HCT116 (cell line): ENCODE data around the gene TEX22. TPM values are rescaled to one million over a fixed set of nuclear protein-coding genes. Genes with fewer than 3 reads are reported as not detected.

Source experiments
- ATAC-seq: fragments of 200-7000 bp; cut with Tn5 transposase; 2 replicates; pipeline ENCODE4 v1.9.1; 2020; ENCODE audit warnings: mild to moderate bottlenecking, moderate library complexity
- BruUV-seq: library from RNA; stranded (reverse); fragments of 400-500 nt; replicated peaks from 2 replicates; lab custom pipeline; 2021; lab: Mats Ljungman, UMichigan
- CTCF ChIA-PET: fragments of 300-600 bp; sonication (Branson Sonifier 250); formaldehyde crosslinking; loops from one replicate; lab custom pipeline; 2021; ENCODE audit warnings: antibody characterized with exemption; lab: Charles Lee
- POLR2A ChIA-PET: fragments of 300-600, 350-600 bp; sonication (Branson Sonifier 250); formaldehyde crosslinking; loops from one replicate; lab custom pipeline; 2021; ENCODE audit warnings: antibody characterized with exemption; lab: Charles Lee
- RAD21 ChIA-PET, 2 experiments: fragments of 300-600 bp; sonication (Branson Sonifier 250); formaldehyde crosslinking; loops; one replicate each; lab custom pipeline; 2023; ENCODE audit warnings: low total read pairs in 2 of 2; ENCODE audit not compliant: uncharacterized antibody in 2 of 2, unreplicated experiment in 2 of 2, low non-redundant PET in 1 of 2; lab: Charles Lee
- DNase-seq: peaks from one replicate; pipeline ENCODE4 v3.0.0-alpha.2; 2010; ENCODE audit warnings: low read depth, low spot score
- H2AFZ ChIP-seq: fragments of 200-600 bp; shearing (Covaris generic), sonication (generic); 2 replicates; pipeline ENCODE4 v1.6.1; 2017; ENCODE audit warnings: low read depth, mixed run types, mixed read lengths, antibody characterized with exemption, low read length; ENCODE audit not compliant: poor library complexity, severe bottlenecking
- H3K27ac ChIP-seq: 2 replicates; pipeline ENCODE4 v1.5.1; 2012; ENCODE audit warnings: low read depth, low read length
- H3K27me3 ChIP-seq: fragments of 200-600 bp; sonication (generic); 2 replicates; pipeline ENCODE4 v1.6.1; 2016; ENCODE audit warnings: mixed run types, low read length, mixed read lengths; ENCODE audit not compliant: insufficient read depth
- H3K36me3 ChIP-seq, 2 experiments: fragments of 200-500 bp in 1 of 2; fragments of 200-600 bp in 1 of 2; sonication (Bioruptor generic) in 1 of 2; sonication (generic) in 1 of 2; 2 replicates each; pipeline versions ENCODE4 v1.5.1 to v1.6.1; 2014 to 2016; ENCODE audit warnings: low read length in 2 of 2, inconsistent platforms in 1 of 2, mixed read lengths in 1 of 2, mixed run types in 1 of 2; ENCODE audit not compliant: insufficient read depth in 2 of 2, control insufficient read depth in 1 of 2
- H3K4me1 ChIP-seq, 2 experiments: fragments of 200-600 bp in 1 of 2; sonication (generic) in 1 of 2; 2 replicates each; pipeline versions ENCODE4 v1.5.1 to v1.6.1; 2012 to 2017; ENCODE audit warnings: low read length in 2 of 2, inconsistent platforms in 1 of 2, mild to moderate bottlenecking in 1 of 2, mixed read lengths in 1 of 2, mixed run types in 1 of 2, moderate library complexity in 1 of 2; ENCODE audit not compliant: insufficient read depth in 2 of 2, control insufficient read depth in 1 of 2
- H3K4me2 ChIP-seq: fragments of 200-600 bp; sonication (generic); 2 replicates; pipeline ENCODE4 v1.6.1; 2017; ENCODE audit warnings: mixed run types, low read length, mixed read lengths
- H3K4me3 ChIP-seq, 2 experiments: fragments of 200-600 bp in 1 of 2; sonication (generic) in 1 of 2; replicated peaks in 1 of 2; 2 replicates each; pipeline ENCODE4 v1.5.1; 2011 to 2016; ENCODE audit warnings: low read length in 2 of 2, control low read depth in 1 of 2, low read depth in 1 of 2, mild to moderate bottlenecking in 1 of 2, mixed read lengths in 1 of 2, mixed run types in 1 of 2
- H3K79me2 ChIP-seq: fragments of 200-600 bp; sonication (generic); 2 replicates; pipeline ENCODE4 v1.6.1; 2017; ENCODE audit warnings: mild to moderate bottlenecking, mixed run types, low read length, moderate library complexity, mixed read lengths; ENCODE audit not compliant: insufficient read depth
- H3K9ac ChIP-seq: fragments of 200-600 bp; sonication (generic); 2 replicates; pipeline ENCODE4 v1.6.1; 2016; ENCODE audit warnings: low read length, mixed read lengths
- H3K9me2 ChIP-seq: fragments of 200-600 bp; sonication (generic), shearing (Covaris generic); 2 replicates; pipeline ENCODE4 v1.6.1; 2017; ENCODE audit warnings: mixed run types, mild to moderate bottlenecking, moderate library complexity; ENCODE audit not compliant: insufficient read depth
- H3K9me3 ChIP-seq, 2 experiments: fragments of 200-500 bp in 1 of 2; fragments of 200-600 bp in 1 of 2; sonication (Bioruptor generic) in 1 of 2; sonication (generic) in 1 of 2; 2 replicates each; pipeline ENCODE4 v1.6.1; 2014 to 2017; ENCODE audit warnings: low read length in 2 of 2, mixed read lengths in 2 of 2, inconsistent platforms in 1 of 2, low read depth in 1 of 2, mild to moderate bottlenecking in 1 of 2, mixed run types in 1 of 2, moderate library complexity in 1 of 2; ENCODE audit not compliant: control insufficient read depth in 1 of 2, insufficient read depth in 1 of 2
- H4K20me1 ChIP-seq: fragments of 200-600 bp; sonication (generic), shearing (Covaris generic); 2 replicates; pipeline ENCODE4 v1.6.1; 2017; ENCODE audit warnings: mixed run types, mild to moderate bottlenecking, moderate library complexity; ENCODE audit not compliant: insufficient read depth
- CTCF ChIP-seq, 3 experiments: fragments of 200-600 bp in 1 of 3; sonication (generic) in 1 of 3; IDR thresholded peaks in 2 of 3; conservative IDR thresholded peaks in 1 of 3; 2 replicates each; pipeline ENCODE4 v1.5.1; 2012 to 2017; ENCODE audit warnings: low read depth in 2 of 3, low read length in 2 of 3, antibody characterized with exemption in 1 of 3, borderline replicate concordance in 1 of 3, control low read depth in 1 of 3, mild to moderate bottlenecking in 1 of 3, mixed read lengths in 1 of 3, mixed run types in 1 of 3, moderate library complexity in 1 of 3; ENCODE audit not compliant: insufficient read depth in 1 of 3
- ELF1 ChIP-seq: IDR thresholded peaks from 2 replicates; pipeline ENCODE4 v1.6.1; 2012; ENCODE audit warnings: low read depth, borderline replicate concordance
- EZH2 ChIP-seq: fragments of 200-600 bp; sonication (generic); IDR thresholded peaks from 2 replicates; pipeline ENCODE4 v1.6.1; 2017; ENCODE audit warnings: antibody characterized with exemption, mixed run types
- FOSL1 ChIP-seq: IDR thresholded peaks from 2 replicates; pipeline ENCODE4 v1.6.1; 2012; ENCODE audit warnings: low read depth
- JUND ChIP-seq: IDR thresholded peaks from 2 replicates; pipeline ENCODE4 v1.6.1; 2012
- POLR2A ChIP-seq: IDR thresholded peaks from 2 replicates; pipeline ENCODE4 v1.7.0; 2011; ENCODE audit warnings: borderline replicate concordance; ENCODE audit not compliant: insufficient read depth, insufficient read length; ENCODE audit errors: extremely low read depth
- TCF7L2 ChIP-seq: IDR thresholded peaks from 2 replicates; pipeline ENCODE4 v1.7.0; 2011; ENCODE audit warnings: borderline replicate concordance, inconsistent platforms; ENCODE audit not compliant: insufficient read depth, insufficient read length; ENCODE audit errors: extremely low read depth
- YY1 ChIP-seq: IDR thresholded peaks from 2 replicates; pipeline ENCODE4 v1.6.1; 2011; ENCODE audit warnings: low read length, low read depth, moderate library complexity, mild to moderate bottlenecking; ENCODE audit not compliant: insufficient replicate concordance; ENCODE audit errors: extremely low read depth
- ZBTB33 ChIP-seq: IDR thresholded peaks from 2 replicates; pipeline ENCODE4 v1.6.1; 2011; ENCODE audit warnings: mild to moderate bottlenecking, low read length, moderate library complexity; ENCODE audit not compliant: insufficient replicate concordance; ENCODE audit errors: extremely low read depth
- ZFX ChIP-seq: fragments of 450-650 bp; IDR thresholded peaks from 2 replicates; pipeline ENCODE4 v1.6.1; 2017
- ZNF274 ChIP-seq: fragments of 200-500 bp; sonication (Bioruptor generic); IDR thresholded peaks from 2 replicates; pipeline ENCODE4 v1.6.1; 2014; ENCODE audit warnings: mild to moderate bottlenecking, low read depth, low read length, inconsistent platforms
- intact Hi-C: fragments of 100-400 bp; cut with micrococcal nuclease; formaldehyde crosslinking; loops from 2 replicates; pipeline ENCODE4 v1.10.0; 2022
- total RNA-seq: library from RNA; stranded (reverse); gene quantifications from one replicate; pipeline ENCODE4 v1.2.1, GENCODE V29; 2021; ENCODE audit not compliant: unreplicated experiment
- TF ChIP-seq, protein P1 (sequence below): IDR thresholded peaks from 2 replicates; pipeline ENCODE4 v1.6.1; 2012
- TF ChIP-seq, protein P2 (sequence below): IDR thresholded peaks from 2 replicates; pipeline ENCODE4 v1.6.1; 2012

Gene TEX22
- total RNA-seq, 1 experiment from 2014 or later: 3.8 TPM

- BruUV-seq: no TSS peak
- TF ChIP-seq JUND: no peak
- no peak for TF ChIP-seq EZH2
- TF ChIP-seq ZBTB33: no peak
- TF ChIP-seq POLR2A: no peak
- TF ChIP-seq FOSL1: no peak
- no peak for TF ChIP-seq ELF1
- no peak for TF ChIP-seq CTCF (IDR thresholded peaks at IDR 0.05 in 2 of 3, conservative IDR thresholded peaks at IDR 0.05 in 1 of 3; ENCODE audit: borderline replicate concordance in 1 of 3, insufficient read depth in 1 of 3, low read depth in 2 of 3, low read length in 2 of 3)
- TF ChIP-seq TCF7L2: no peak
- TF ChIP-seq, protein P1, sequence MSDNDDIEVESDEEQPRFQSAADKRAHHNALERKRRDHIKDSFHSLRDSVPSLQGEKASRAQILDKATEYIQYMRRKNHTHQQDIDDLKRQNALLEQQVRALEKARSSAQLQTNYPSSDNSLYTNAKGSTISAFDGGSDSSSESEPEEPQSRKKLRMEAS: no peak
- no peak for TF ChIP-seq ZNF274
- no peak for TF ChIP-seq YY1
- TF ChIP-seq, protein P2, sequence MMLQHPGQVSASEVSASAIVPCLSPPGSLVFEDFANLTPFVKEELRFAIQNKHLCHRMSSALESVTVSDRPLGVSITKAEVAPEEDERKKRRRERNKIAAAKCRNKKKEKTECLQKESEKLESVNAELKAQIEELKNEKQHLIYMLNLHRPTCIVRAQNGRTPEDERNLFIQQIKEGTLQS: no peak
- no peak for TF ChIP-seq ZFX
- DNase-seq (no peak), ATAC-seq (no peak)
- intact Hi-C loops: no loop called here
- Histone ChIP-seq H3K9me3 (no peaks in the 10 kb centered on the region), H3K4me1 (peaks cover 16% of the 10 kb centered on the region in 2 experiments), H3K4me3 (no peak overlapping the region), H2AFZ (no peak overlapping the region), H3K79me2 (no peaks in the 10 kb centered on the region), H3K9me2 (no peaks in the 10 kb centered on the region), H3K4me2 (no peak overlapping the region), H3K27me3 (no peaks in the 10 kb centered on the region), H4K20me1 (no peaks in the 10 kb centered on the region), H3K9ac (no peak overlapping the region), H3K27ac (no peak overlapping the region), H3K36me3 (no peaks in the 10 kb centered on the region)
- ChIA-PET POLR2A (interaction anchor here (0.8 kb wide), 1 partner anchor 117 kb away, joined by 6 read pairs; no protein-coding TSS in a partner anchor), RAD21 (no interaction called here), CTCF (no interaction called here)
Observed at GRCh38 chr14:105408592-105408991, 10.3 kb downstream of the TEX22 start.
